Mucosa of rectum (tissue), 2 donors: ENCODE measurements around the gene ANKRD37.

Experiments used
- H3K27ac ChIP-seq, 2 donors: one replicate each; pipeline ENCODE4 v1.7.0; 2013; ENCODE audit warnings: inconsistent platforms in 2 of 2, low read depth in 2 of 2, low read length in 2 of 2
- H3K27me3 ChIP-seq, 2 donors: one replicate each; pipeline ENCODE4 v1.7.0; 2013; ENCODE audit warnings: low read length in 2 of 2; ENCODE audit not compliant: control insufficient read depth in 2 of 2, insufficient read depth in 2 of 2
- H3K36me3 ChIP-seq, 2 donors: one replicate each; pipeline ENCODE4 v1.7.0; 2013; ENCODE audit warnings: low read length in 2 of 2; ENCODE audit not compliant: control insufficient read depth in 2 of 2, insufficient read depth in 2 of 2
- H3K4me1 ChIP-seq, 2 donors: one replicate each; pipeline ENCODE4 v1.7.0; 2013; ENCODE audit warnings: low read length in 2 of 2, mild to moderate bottlenecking in 1 of 2; ENCODE audit not compliant: control insufficient read depth in 2 of 2, insufficient read depth in 2 of 2
- H3K4me3 ChIP-seq, 2 donors: one replicate each; pipeline ENCODE4 v1.7.0; 2013; ENCODE audit warnings: low read length in 2 of 2
- H3K9ac ChIP-seq, 2 donors: one replicate each; pipeline ENCODE4 v1.7.0; 2013; ENCODE audit warnings: low read length in 2 of 2, low read depth in 1 of 2, mild to moderate bottlenecking in 1 of 2
- H3K9me3 ChIP-seq, 2 donors: one replicate each; pipeline ENCODE4 v1.7.0; 2013; ENCODE audit warnings: low read length in 2 of 2; ENCODE audit not compliant: control insufficient read depth in 2 of 2
- donor health status: healthy.
- donor health status: Normal muscosa, but diverticular disease.

ANKRD37 gene

GRCh38 chr4:185396724-185397385 is at the start of gene ANKRD37:
Gene ANKRD37 (plus strand): TSS chr4:185396841. CDS start chr4:185396924, 83 bp downstream.
- no peaks in the 10 kb centered on the region for H3K27me3 ChIP-seq
- H3K4me1 ChIP-seq, result peaks cover 8 to 10% of the 10 kb centered on the region in 2 donors

GRCh38 chr4:185346975-185347601 is 49.6 kb upstream of the ANKRD37 start:
- Histone ChIP-seq H3K36me3 (peaks cover 10 to 11% of the 10 kb centered on the region in 2 donors), H3K9ac (no peak overlapping the region), H3K27ac (no peak overlapping the region), H3K27me3 (no peaks in the 10 kb centered on the region), H3K9me3 (no peaks in the 10 kb centered on the region), H3K4me3 (no peak overlapping the region), H3K4me1 (peaks cover 0 to 2% of the 10 kb centered on the region in 2 donors)

More at GRCh38 chr4:185396724-185397385, at the start of gene ANKRD37:
- Histone ChIP-seq H3K4me3 (peak within 1 kb of the TSS; percentile 82 to 86), H3K9me3 (no peaks in the 10 kb centered on the region), H3K9ac (peak within 1 kb of the TSS; percentile 83 to 97), H3K36me3 (peaks cover 13 to 16% of the 10 kb centered on the region in 2 donors), H3K27ac (peak within 1 kb of the TSS; percentile 99 to 100)

GRCh38 chr4:185351691-185352090 is 45.0 kb upstream of the ANKRD37 start:
- Histone ChIP-seq H3K27me3 (no peaks in the 10 kb centered on the region), H3K4me1 (no peaks in the 10 kb centered on the region), H3K4me3 (no peak overlapping the region), H3K9ac (no peak overlapping the region), H3K36me3 (peaks cover 7 to 11% of the 10 kb centered on the region in 2 donors), H3K27ac (no peak overlapping the region), H3K9me3 (no peaks in the 10 kb centered on the region)

GRCh38 chr4:185352202-185352601 is 44.4 kb upstream of the ANKRD37 start:
- Histone ChIP-seq H3K9ac (no peak overlapping the region), H3K27me3 (no peaks in the 10 kb centered on the region), H3K4me1 (no peaks in the 10 kb centered on the region), H3K27ac (no peak overlapping the region), H3K36me3 (peaks cover 3 to 6% of the 10 kb centered on the region in 2 donors), H3K4me3 (no peak overlapping the region), H3K9me3 (no peaks in the 10 kb centered on the region)

GRCh38 chr4:185352741-185353140 is 43.9 kb upstream of the ANKRD37 start:
- Histone ChIP-seq H3K4me1 (no peaks in the 10 kb centered on the region), H3K4me3 (no peak overlapping the region), H3K36me3 (peaks cover 3 to 6% of the 10 kb centered on the region in 2 donors), H3K9ac (no peak overlapping the region), H3K27me3 (no peaks in the 10 kb centered on the region), H3K9me3 (no peaks in the 10 kb centered on the region), H3K27ac (no peak overlapping the region)

GRCh38 chr4:185357211-185357610 is 39.4 kb upstream of the ANKRD37 start:
- Histone ChIP-seq H3K27me3 (no peaks in the 10 kb centered on the region), H3K9me3 (no peaks in the 10 kb centered on the region), H3K27ac (no peak overlapping the region), H3K4me3 (no peak overlapping the region), H3K36me3 (peaks cover 3 to 8% of the 10 kb centered on the region in 2 donors), H3K9ac (no peak overlapping the region), H3K4me1 (no peaks in the 10 kb centered on the region)

GRCh38 chr4:185357733-185358440 is 38.8 kb upstream of the ANKRD37 start:
- no peak overlapping the region for H3K9ac ChIP-seq
- no peak overlapping the region for H3K27ac ChIP-seq
- H3K4me3 ChIP-seq, result no peak overlapping the region
- H3K9me3 ChIP-seq, result no peaks in the 10 kb centered on the region
- no peaks in the 10 kb centered on the region for H3K27me3 ChIP-seq
- H3K36me3 ChIP-seq, result peaks cover 3 to 8% of the 10 kb centered on the region in 2 donors
- H3K4me1 ChIP-seq, result no peaks in the 10 kb centered on the region

GRCh38 chr4:185358514-185358913 is 38.1 kb upstream of the ANKRD37 start:
- Histone ChIP-seq H3K9me3 (no peaks in the 10 kb centered on the region), H3K27ac (no peak overlapping the region), H3K36me3 (peaks cover 0 to 8% of the 10 kb centered on the region in 2 donors), H3K4me3 (no peak overlapping the region), H3K9ac (no peak overlapping the region), H3K27me3 (no peaks in the 10 kb centered on the region), H3K4me1 (no peaks in the 10 kb centered on the region)

GRCh38 chr4:185358959-185359358 is 37.7 kb upstream of the ANKRD37 start:
- Histone ChIP-seq H3K36me3 (peaks cover 0 to 8% of the 10 kb centered on the region in 2 donors), H3K4me3 (no peak overlapping the region), H3K4me1 (no peaks in the 10 kb centered on the region), H3K27me3 (no peaks in the 10 kb centered on the region), H3K9me3 (no peaks in the 10 kb centered on the region), H3K9ac (no peak overlapping the region), H3K27ac (no peak overlapping the region)
